ENCODE results near the gene C2orf76.
A peak's percentile ranks its signal among the peaks of the same experiment; 100 is the strongest.

Gene C2orf76

GRCh38 chr2:119263025-119263424, 103.6 kb downstream of the C2orf76 start:
- DNase-seq (ENCODE audit: low read depth) = no peak

GRCh38 chr2:119261493-119262225, 105.0 kb downstream of the C2orf76 start:
- DNase-seq (ENCODE audit: low read depth) = peak; percentile 20

- peak; percentile 95 for DNase-seq (ENCODE audit: low read depth)
Observed at GRCh38 chr2:119260646-119261492, 105.8 kb downstream of the C2orf76 start.

GRCh38 chr2:119259296-119259860, 107.3 kb downstream of the C2orf76 start:
- DNase-seq (ENCODE audit: low read depth) = peak; percentile 69

GRCh38 chr2:119257198-119257597, 109.4 kb downstream of the C2orf76 start:
- DNase-seq (ENCODE audit: low read depth) = no peak

GRCh38 chr2:119256582-119256921, 110.1 kb downstream of the C2orf76 start:
- no peak for DNase-seq (ENCODE audit: low read depth)

- peak; percentile 99 for DNase-seq (ENCODE audit: low read depth)
Observed at GRCh38 chr2:119255760-119256581, 110.7 kb downstream of the C2orf76 start.

- no peak for DNase-seq (ENCODE audit: low read depth)
Observed at GRCh38 chr2:119254601-119255080, 112.0 kb downstream of the C2orf76 start.

- DNase-seq (ENCODE audit: low read depth) = no peak
Observed at GRCh38 chr2:119253760-119254600, 112.7 kb downstream of the C2orf76 start.

- DNase-seq (ENCODE audit: low read depth) = peak; percentile 70
Observed at GRCh38 chr2:119253114-119253702, 113.4 kb downstream of the C2orf76 start.
